DND-41 (cell line): ENCODE measurements around the gene SLC25A26.

Experiments
- ATAC-seq: fragments of 200-7000 bp; cut with Tn5 transposase; 3 replicates; pipeline ENCODE4 v1.9.1; 2021; ENCODE audit warnings: low read depth; ENCODE audit not compliant: insufficient read depth
- DNase-seq: peaks from one replicate; pipeline ENCODE4 v3.0.0-alpha.2; 2020
- H2AFZ ChIP-seq: 2 replicates; pipeline ENCODE4 v1.6.0; 2012; ENCODE audit warnings: low read depth, low read length
- H3K27ac ChIP-seq: 2 replicates; pipeline ENCODE4 v1.5.1; 2012; ENCODE audit warnings: low read length, inconsistent platforms
- H3K27me3 ChIP-seq: fragments of 200-600 bp; sonication (generic); 2 replicates; pipeline ENCODE4 v1.6.0; 2012; ENCODE audit warnings: low read length, mild to moderate bottlenecking, inconsistent platforms; ENCODE audit not compliant: insufficient read depth, poor library complexity
- H3K36me3 ChIP-seq: 2 replicates; pipeline ENCODE4 v1.5.1; 2012; ENCODE audit warnings: low read length, inconsistent platforms; ENCODE audit not compliant: insufficient read depth
- H3K4me1 ChIP-seq: 2 replicates; pipeline ENCODE4 v1.5.1; 2012; ENCODE audit warnings: mild to moderate bottlenecking, low read length; ENCODE audit not compliant: insufficient read depth
- H3K4me2 ChIP-seq: 2 replicates; pipeline ENCODE4 v1.6.0; 2012; ENCODE audit warnings: mild to moderate bottlenecking, moderate library complexity, low read length, inconsistent platforms; ENCODE audit not compliant: insufficient read depth
- H3K4me3 ChIP-seq, 2 experiments: fragments of 200-600 bp in 1 of 2; shearing (Covaris generic) in 1 of 2; 2 replicates each; pipeline ENCODE4 v1.5.1; 2012 to 2016; ENCODE audit warnings: inconsistent platforms in 2 of 2, low read length in 2 of 2, mild to moderate bottlenecking in 2 of 2, low read depth in 1 of 2, moderate library complexity in 1 of 2
- H3K79me2 ChIP-seq: 2 replicates; pipeline ENCODE4 v1.6.0; 2012; ENCODE audit warnings: low read length, inconsistent platforms; ENCODE audit not compliant: insufficient read depth
- H3K9ac ChIP-seq: 2 replicates; pipeline ENCODE4 v1.6.0; 2012; ENCODE audit warnings: low read depth, mild to moderate bottlenecking, inconsistent platforms, low read length, moderate library complexity
- H3K9me3 ChIP-seq: 2 replicates; pipeline ENCODE4 v1.5.1; 2012; ENCODE audit warnings: low read length, moderate library complexity, mild to moderate bottlenecking, inconsistent platforms; ENCODE audit not compliant: insufficient read depth, severe bottlenecking
- H4K20me1 ChIP-seq: 2 replicates; pipeline ENCODE4 v1.6.0; 2012; ENCODE audit warnings: low read length; ENCODE audit not compliant: insufficient read depth
- EZH2 ChIP-seq: IDR thresholded peaks from 3 replicates; pipeline ENCODE4 v1.6.1; 2012; ENCODE audit warnings: borderline replicate concordance, low read depth, mild to moderate bottlenecking, moderate library complexity, low read length, inconsistent platforms; ENCODE audit not compliant: severe bottlenecking
- TF ChIP-seq, protein P1 (sequence below): IDR thresholded peaks from 2 replicates; pipeline ENCODE4 v1.5.1; 2012; ENCODE audit warnings: borderline replicate concordance, low read length, moderate library complexity, mild to moderate bottlenecking; ENCODE audit not compliant: poor library complexity, severe bottlenecking; ENCODE audit errors: extremely low read depth

SLC25A26 gene

DNA sequence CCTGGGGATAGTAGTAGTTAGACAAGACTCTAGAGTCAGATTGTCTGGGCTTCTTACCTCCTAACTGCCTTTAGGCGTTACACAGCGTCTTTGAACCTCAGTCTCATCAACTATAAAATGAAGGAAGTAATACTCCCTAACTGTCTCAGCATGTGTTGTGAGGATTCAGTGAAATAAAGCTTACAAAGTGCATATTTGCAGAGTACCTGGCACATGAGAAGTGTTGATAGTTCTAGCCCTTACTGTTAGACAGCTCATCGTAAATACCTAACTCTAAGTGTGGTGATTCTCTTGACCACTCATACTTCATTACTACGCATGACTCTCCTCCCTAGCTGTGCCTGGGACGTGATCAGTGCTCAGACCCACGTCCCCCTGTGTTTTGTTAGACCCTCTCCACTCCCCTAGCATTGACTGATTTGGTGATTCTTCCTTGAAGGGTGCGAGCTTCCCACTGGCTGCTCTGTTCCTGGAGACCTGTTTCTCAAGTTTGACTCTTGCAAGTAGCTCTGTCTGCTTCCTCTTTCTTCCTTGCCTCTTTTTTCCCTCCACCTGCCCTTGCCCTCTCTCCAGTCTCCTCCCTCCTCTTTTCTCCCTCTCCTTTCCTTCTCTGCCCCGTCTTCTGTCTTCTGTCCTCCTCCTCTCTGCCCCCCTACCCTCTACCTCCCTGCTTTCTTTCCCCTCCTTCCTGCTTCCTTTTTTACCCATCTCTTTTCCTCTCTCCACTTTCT is 124.2 kb downstream of the SLC25A26 start:
- no peaks in the 10 kb centered on the region for H3K9me3 ChIP-seq
- no peak overlapping the region for H3K9ac ChIP-seq
- H4K20me1 ChIP-seq, result no peaks in the 10 kb centered on the region
- TF ChIP-seq, protein P1, sequence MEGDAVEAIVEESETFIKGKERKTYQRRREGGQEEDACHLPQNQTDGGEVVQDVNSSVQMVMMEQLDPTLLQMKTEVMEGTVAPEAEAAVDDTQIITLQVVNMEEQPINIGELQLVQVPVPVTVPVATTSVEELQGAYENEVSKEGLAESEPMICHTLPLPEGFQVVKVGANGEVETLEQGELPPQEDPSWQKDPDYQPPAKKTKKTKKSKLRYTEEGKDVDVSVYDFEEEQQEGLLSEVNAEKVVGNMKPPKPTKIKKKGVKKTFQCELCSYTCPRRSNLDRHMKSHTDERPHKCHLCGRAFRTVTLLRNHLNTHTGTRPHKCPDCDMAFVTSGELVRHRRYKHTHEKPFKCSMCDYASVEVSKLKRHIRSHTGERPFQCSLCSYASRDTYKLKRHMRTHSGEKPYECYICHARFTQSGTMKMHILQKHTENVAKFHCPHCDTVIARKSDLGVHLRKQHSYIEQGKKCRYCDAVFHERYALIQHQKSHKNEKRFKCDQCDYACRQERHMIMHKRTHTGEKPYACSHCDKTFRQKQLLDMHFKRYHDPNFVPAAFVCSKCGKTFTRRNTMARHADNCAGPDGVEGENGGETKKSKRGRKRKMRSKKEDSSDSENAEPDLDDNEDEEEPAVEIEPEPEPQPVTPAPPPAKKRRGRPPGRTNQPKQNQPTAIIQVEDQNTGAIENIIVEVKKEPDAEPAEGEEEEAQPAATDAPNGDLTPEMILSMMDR, result no peak
- no peak for TF ChIP-seq EZH2
- no peaks in the 10 kb centered on the region for H3K79me2 ChIP-seq
- H3K4me2 ChIP-seq, result no peak overlapping the region
- no peak for ATAC-seq
- H2AFZ ChIP-seq, result no peak overlapping the region
- DNase-seq, result no peak
- no peaks in the 10 kb centered on the region; the same call in 1 of the 2 replicates for H3K36me3 ChIP-seq
- H3K4me1 ChIP-seq, result no peaks in the 10 kb centered on the region
- H3K27ac ChIP-seq, result no peak overlapping the region
- no peak overlapping the region for H3K4me3 ChIP-seq
- no peaks in the 10 kb centered on the region for H3K27me3 ChIP-seq

DNA sequence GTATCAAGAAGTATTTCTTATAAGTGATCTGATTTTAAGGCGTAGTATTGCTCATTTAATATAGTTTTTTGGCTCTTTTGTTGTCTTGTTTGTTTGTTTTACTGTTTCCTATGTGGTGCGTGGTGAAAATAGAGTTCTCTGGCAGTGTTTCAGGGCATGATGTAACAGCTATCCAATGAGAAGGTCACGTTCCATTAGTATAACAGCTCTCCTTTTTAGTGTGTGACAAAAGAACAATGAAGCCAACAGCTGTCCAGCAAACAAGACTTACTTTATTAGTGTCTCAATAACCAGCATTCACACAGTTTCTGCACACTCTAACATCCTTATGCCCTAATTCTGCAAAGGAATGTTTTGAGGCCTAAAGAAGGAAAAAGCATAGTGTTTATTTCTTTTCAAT is 127.9 kb downstream of the SLC25A26 start:
- DNase-seq (no peak), ATAC-seq (no peak)
- no peak overlapping the region for H3K27ac ChIP-seq
- TF ChIP-seq EZH2, result no peak
- TF ChIP-seq, protein P1, result no peak
- no peaks in the 10 kb centered on the region for H3K9me3 ChIP-seq
- H4K20me1 ChIP-seq, result no peaks in the 10 kb centered on the region
- no peaks in the 10 kb centered on the region for H3K4me1 ChIP-seq
- H3K36me3 ChIP-seq, result no peaks in the 10 kb centered on the region; the same call in 1 of the 2 replicates
- H3K79me2 ChIP-seq, result no peaks in the 10 kb centered on the region
- H3K9ac ChIP-seq, result no peak overlapping the region
- H3K4me3 ChIP-seq, result no peak overlapping the region
- no peaks in the 10 kb centered on the region for H3K27me3 ChIP-seq
- H2AFZ ChIP-seq, result no peak overlapping the region
- no peak overlapping the region for H3K4me2 ChIP-seq

GRCh38 chr3:66350601-66351000 is 129.8 kb downstream of the SLC25A26 start:
- ATAC-seq (no peak), DNase-seq (no peak)
- H3K4me3 ChIP-seq, result no peak overlapping the region
- H3K4me2 ChIP-seq, result no peak overlapping the region
- no peaks in the 10 kb centered on the region for H4K20me1 ChIP-seq
- TF ChIP-seq EZH2, result no peak
- TF ChIP-seq, protein P1, result no peak
- H3K36me3 ChIP-seq, result no peaks in the 10 kb centered on the region; the same call in 1 of the 2 replicates
- no peak overlapping the region for H2AFZ ChIP-seq
- no peaks in the 10 kb centered on the region for H3K79me2 ChIP-seq
- H3K4me1 ChIP-seq, result no peaks in the 10 kb centered on the region
- H3K9ac ChIP-seq, result no peak overlapping the region
- H3K27ac ChIP-seq, result no peak overlapping the region
- no peaks in the 10 kb centered on the region for H3K27me3 ChIP-seq
- no peaks in the 10 kb centered on the region for H3K9me3 ChIP-seq

GRCh38 chr3:66353039-66353438 is 132.2 kb downstream of the SLC25A26 start:
- TF ChIP-seq EZH2, result no peak
- TF ChIP-seq, protein P1, result no peak
- no peak for DNase-seq

More at GRCh38 chr3:66353039-66353438, 132.2 kb downstream of the SLC25A26 start:
- no peak for ATAC-seq
- H3K4me1 ChIP-seq, result no peaks in the 10 kb centered on the region
- H3K9ac ChIP-seq, result no peak overlapping the region
- no peaks in the 10 kb centered on the region for H3K79me2 ChIP-seq
- H3K9me3 ChIP-seq, result no peaks in the 10 kb centered on the region
- H4K20me1 ChIP-seq, result no peaks in the 10 kb centered on the region
- H3K27ac ChIP-seq, result no peak overlapping the region
- H3K4me2 ChIP-seq, result no peak overlapping the region
- H3K27me3 ChIP-seq, result no peaks in the 10 kb centered on the region
- H3K4me3 ChIP-seq, result no peak overlapping the region
- H3K36me3 ChIP-seq, result no peaks in the 10 kb centered on the region
- no peak overlapping the region for H2AFZ ChIP-seq
